ENCODE measurements around the gene NPM1. TPM values are rescaled to one million over a fixed set of nuclear protein-coding genes. Genes with fewer than 3 reads are reported as not detected.

Gene NPM1
- total RNA-seq, 1 experiment from 2014 or later = 2,693 TPM

- no peaks in the 10 kb centered on the region for H3K9me3 ChIP-seq (ENCODE audit: control insufficient read depth in 1 of 2, insufficient read depth in 1 of 2, low read depth in 1 of 2, low read length in 2 of 2)
- no peak overlapping the region for H3K27ac ChIP-seq (ENCODE audit: low read depth, low read length)
- POLR2A ChIA-PET = no interaction called here
- ATAC-seq = no peak
- H2AFZ ChIP-seq (ENCODE audit: low read depth, low read length, poor library complexity, severe bottlenecking) = no peak overlapping the region
- H4K20me1 ChIP-seq (ENCODE audit: insufficient read depth) = no peaks in the 10 kb centered on the region
- H3K4me3 ChIP-seq (replicated peaks in 1 of 2; ENCODE audit: low read depth in 1 of 2, low read length in 2 of 2) = no peak overlapping the region
- no peak overlapping the region for H3K4me2 ChIP-seq (ENCODE audit: low read length)
- no peaks in the 10 kb centered on the region for H3K9me2 ChIP-seq (ENCODE audit: insufficient read depth)
- CTCF ChIA-PET = interaction anchor here (0.7 to 4.7 kb wide), 5 partner anchors 19 to 531 kb away, joined by 4 to 50 read pairs (median 21); no protein-coding TSS in a partner anchor
- no peak overlapping the region for H3K9ac ChIP-seq (ENCODE audit: low read length)
- intact Hi-C loops (cut with micrococcal nuclease) = loop anchor here (5.0 kb wide), 1 partner anchor 353 kb away; no protein-coding TSS in a partner anchor
- TF ChIP-seq TCF7L2 (IDR thresholded peaks at IDR 0.05; ENCODE audit: borderline replicate concordance, extremely low read depth, insufficient read depth, insufficient read length) (no peak), YY1 (IDR thresholded peaks at IDR 0.05; ENCODE audit: extremely low read depth, insufficient replicate concordance, low read depth, low read length) (no peak), EZH2phosphoT487 (IDR thresholded peaks at IDR 0.05; ENCODE audit: borderline replicate concordance) (no peak)
- no TSS peak for BruUV-seq (replicated peaks)
- no peaks in the 10 kb centered on the region for H3K79me2 ChIP-seq (ENCODE audit: insufficient read depth, low read length)
- DNase-seq (ENCODE audit: low read depth, low spot score) = no peak
- RAD21 ChIA-PET (ENCODE audit: low non-redundant PET in 1 of 2, low total read pairs in 2 of 2, uncharacterized antibody in 2 of 2, unreplicated experiment in 2 of 2) = no interaction called here
- no peaks in the 10 kb centered on the region for H3K27me3 ChIP-seq (ENCODE audit: insufficient read depth, low read length)
- H3K4me1 ChIP-seq (ENCODE audit: control insufficient read depth in 1 of 2, insufficient read depth in 2 of 2, low read length in 2 of 2) = peaks cover 0 to 17% of the 10 kb centered on the region in 2 experiments; a peak in 2 of 4 replicates
- H3K36me3 ChIP-seq (ENCODE audit: control insufficient read depth in 1 of 2, insufficient read depth in 2 of 2, low read length in 2 of 2) = no peaks in the 10 kb centered on the region
These were observed 47.2 kb upstream of the NPM1 start for GRCh38 chr5:171340491-171340890.

- Histone ChIP-seq H3K79me2 (ENCODE audit: insufficient read depth, low read length) (no peaks in the 10 kb centered on the region), H3K9me3 (ENCODE audit: control insufficient read depth in 1 of 2, insufficient read depth in 1 of 2, low read depth in 1 of 2, low read length in 2 of 2) (no peaks in the 10 kb centered on the region), H3K36me3 (ENCODE audit: control insufficient read depth in 1 of 2, insufficient read depth in 2 of 2, low read length in 2 of 2) (no peaks in the 10 kb centered on the region), H3K27me3 (ENCODE audit: insufficient read depth, low read length) (no peaks in the 10 kb centered on the region), H3K9ac (ENCODE audit: low read length) (no peak overlapping the region), H4K20me1 (ENCODE audit: insufficient read depth) (no peaks in the 10 kb centered on the region), H3K4me1 (ENCODE audit: control insufficient read depth in 1 of 2, insufficient read depth in 2 of 2, low read length in 2 of 2) (peaks cover 0 to 5% of the 10 kb centered on the region in 2 experiments; a peak in 1 of 4 replicates), H2AFZ (ENCODE audit: low read depth, low read length, poor library complexity, severe bottlenecking) (peak overlapping the region; percentile 59), H3K9me2 (ENCODE audit: insufficient read depth) (no peaks in the 10 kb centered on the region), H3K4me3 (replicated peaks in 1 of 2; ENCODE audit: low read depth in 1 of 2, low read length in 2 of 2) (no peak overlapping the region), H3K27ac (ENCODE audit: low read depth, low read length) (no peak overlapping the region), H3K4me2 (ENCODE audit: low read length) (peak overlapping the region; percentile 28)
- intact Hi-C loops (cut with micrococcal nuclease) = loop anchor here (1.0 to 5.0 kb wide), 3 partner anchors 135 to 598 kb away; no protein-coding TSS in a partner anchor
- ATAC-seq = peak; percentile 95
- CTCF ChIA-PET = interaction anchor here (0.6 to 4.7 kb wide), 15 partner anchors 9 to 704 kb away, joined by 3 to 50 read pairs (median 4); no protein-coding TSS in a partner anchor
- POLR2A ChIA-PET = no interaction called here
- DNase-seq (ENCODE audit: low read depth, low spot score) = peak; percentile 64
- RAD21 ChIA-PET (ENCODE audit: low non-redundant PET in 1 of 2, low total read pairs in 2 of 2, uncharacterized antibody in 2 of 2, unreplicated experiment in 2 of 2) = interaction anchor here (0.7 to 2.0 kb wide), 3 partner anchors 70 to 551 kb away, joined by 3 to 12 read pairs (median 6); no protein-coding TSS in a partner anchor
- BruUV-seq (replicated peaks) = no TSS peak
- peak; percentile 69 to 85 (median 81) for TF ChIP-seq CTCF (IDR thresholded peaks at IDR 0.05 in 2 of 3, conservative IDR thresholded peaks at IDR 0.05 in 1 of 3; ENCODE audit: borderline replicate concordance in 1 of 3, insufficient read depth in 1 of 3, low read depth in 2 of 3, low read length in 2 of 3)
- no peak for TF ChIP-seq ZFX (IDR thresholded peaks at IDR 0.05)
- TF ChIP-seq YY1 (IDR thresholded peaks at IDR 0.05; ENCODE audit: extremely low read depth, insufficient replicate concordance, low read depth, low read length) = no peak
- peak; percentile 84 for TF ChIP-seq RAD21 (IDR thresholded peaks at IDR 0.05; ENCODE audit: low read depth)
- TF ChIP-seq EGR1 (IDR thresholded peaks at IDR 0.05; ENCODE audit: low read depth) = no peak
- TF ChIP-seq ATF3 (IDR thresholded peaks at IDR 0.05) = no peak
- no peak for TF ChIP-seq SIN3A (IDR thresholded peaks at IDR 0.05; ENCODE audit: low read depth)
- TF ChIP-seq ZNF274 (IDR thresholded peaks at IDR 0.05; ENCODE audit: low read depth, low read length) = no peak
- no peak for TF ChIP-seq REST (IDR thresholded peaks at IDR 0.05; ENCODE audit: low read depth)
- no peak for TF ChIP-seq CEBPB (IDR thresholded peaks at IDR 0.05; ENCODE audit: low read depth)
These were observed 45.1 kb upstream of the NPM1 start for GRCh38 chr5:171342362-171343111.
